CD4-positive, alpha-beta T cell (primary cell): Measurements from ENCODE around the gene RAB8B. TPM values are rescaled to one million over a fixed set of nuclear protein-coding genes. Genes with fewer than 3 reads are reported as not detected.
A peak's percentile ranks its signal among the peaks of the same experiment; 100 is the strongest.

Experiments
- ATAC-seq: fragments of 200-7000 bp; cut with Tn5 transposase; one replicate; pipeline ENCODE4 v1.10.0; 2022; ENCODE audit warnings: mild to moderate bottlenecking; ENCODE audit not compliant: poor library complexity
- CTCF ChIA-PET: fragments of 350-600 bp; sonication (Branson Sonifier 250); formaldehyde crosslinking; loops from one replicate; lab custom pipeline; 2021; ENCODE audit warnings: antibody characterized with exemption, inconsistent platforms; lab: Charles Lee
- POLR2A ChIA-PET: fragments of 350-600 bp; sonication (Branson Sonifier 250); formaldehyde crosslinking; loops from one replicate; lab custom pipeline; 2021; ENCODE audit warnings: antibody characterized with exemption, inconsistent platforms; lab: Charles Lee
- DNase-seq, 14 experiments: peaks; one replicate each; pipeline ENCODE4 v3.0.0-alpha.2; 2013 to 2020; ENCODE audit warnings: mixed read lengths in 2 of 14
- H3K27ac ChIP-seq, 2 donors: one replicate each; pipeline versions ENCODE4 v1.5.1 to v1.7.0; 2013; ENCODE audit warnings: low read length in 2 of 2, low read depth in 1 of 2, mild to moderate bottlenecking in 1 of 2
- H3K27me3 ChIP-seq, 2 experiments: 1 replicate in 1 of 2; 2 replicates in 1 of 2; pipeline versions ENCODE4 v1.6.1 to v1.7.0; 2013; ENCODE audit warnings: low read length in 2 of 2, control low read depth in 1 of 2, mild to moderate bottlenecking in 1 of 2, moderate library complexity in 1 of 2; ENCODE audit not compliant: insufficient read depth in 2 of 2, control insufficient read depth in 1 of 2
- H3K36me3 ChIP-seq: one replicate; pipeline ENCODE4 v1.6.1; 2013; ENCODE audit warnings: low read length, control low read depth; ENCODE audit not compliant: insufficient read depth
- H3K4me1 ChIP-seq: one replicate; pipeline ENCODE4 v1.6.1; 2013; ENCODE audit warnings: low read length, control low read depth; ENCODE audit not compliant: insufficient read depth
- H3K4me3 ChIP-seq: one replicate; pipeline ENCODE4 v1.5.1; 2013; ENCODE audit warnings: mild to moderate bottlenecking, low read length, moderate library complexity
- H3K9me3 ChIP-seq, 2 experiments: 1 replicate in 1 of 2; 2 replicates in 1 of 2; pipeline versions ENCODE4 v1.6.1 to v1.7.0; 2013; ENCODE audit warnings: low read length in 2 of 2, mild to moderate bottlenecking in 2 of 2, control low read depth in 1 of 2, moderate library complexity in 1 of 2; ENCODE audit not compliant: control insufficient read depth in 1 of 2, insufficient read depth in 1 of 2
- H3K27ac Mint-ChIP-seq: one replicate; pipeline ENCODE4 v1.8.0; 2020; ENCODE audit warnings: mixed read lengths
- H3K27me3 Mint-ChIP-seq: one replicate; pipeline ENCODE4 v1.8.0; 2021; ENCODE audit warnings: mixed read lengths
- H3K36me3 Mint-ChIP-seq: one replicate; pipeline ENCODE4 v1.8.0; 2021; ENCODE audit warnings: low read depth, mixed read lengths
- H3K4me1 Mint-ChIP-seq: one replicate; pipeline ENCODE4 v1.8.0; 2021; ENCODE audit warnings: low read depth, mixed read lengths
- H3K4me3 Mint-ChIP-seq: one replicate; pipeline ENCODE4 v1.8.0; 2020; ENCODE audit warnings: mild to moderate bottlenecking, mixed read lengths
- H3K9me3 Mint-ChIP-seq: one replicate; pipeline ENCODE4 v1.8.0; 2020; ENCODE audit warnings: mixed read lengths
- intact Hi-C, 2 experiments: fragments of 100-400 bp; cut with DNase I in 1 of 2; cut with micrococcal nuclease in 1 of 2; formaldehyde crosslinking; loops; one replicate each; pipeline versions ENCODE4 v1.15.1 to v1.9.0; 2023 to 2025; cut with DNase I, micrococcal nuclease
- total RNA-seq, 174 experiments: library from RNA in 2 of 174; stranded (reverse) in 2 of 174; gene quantifications; one replicate each; pipeline ENCODE4 v1.2.3 and lab custom pipeline; 2021 to 2026
- TF ChIP-seq, protein P1 (sequence below): fragments of 200-600 bp; IDR thresholded peaks from one replicate; pipeline ENCODE4 v1.8.0; 2022; ENCODE audit warnings: antibody characterized with exemption, mild to moderate bottlenecking

The RAB8B gene
- total RNA-seq, 2 experiments from 2014 or later: 74.5 to 75.2 TPM

DNA sequence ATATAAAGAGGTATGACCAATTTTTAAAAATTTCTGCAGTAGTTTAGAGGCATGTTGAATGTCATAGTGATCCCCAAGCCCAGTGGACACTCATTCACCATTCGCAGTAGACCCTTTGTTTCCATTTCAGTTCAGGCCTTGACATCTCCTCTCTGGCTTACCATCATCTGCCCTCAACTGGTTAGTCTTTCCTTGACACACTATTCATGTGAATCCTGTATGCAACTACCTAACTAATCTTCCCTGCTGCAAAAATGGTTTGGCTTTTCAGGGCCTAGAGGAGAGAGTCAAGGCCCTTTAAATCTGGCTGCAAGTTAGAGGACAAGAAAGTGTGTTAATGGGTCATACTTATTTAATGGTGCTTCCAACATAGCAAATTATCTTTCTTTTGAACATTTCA lies 98.9 kb downstream of the RAB8B start:
- Mint-ChIP-seq H3K9me3 (no peaks in the 10 kb centered on the region), H3K4me3 (no peak overlapping the region), H3K4me1 (peaks cover 14% of the 10 kb centered on the region), H3K36me3 (peaks cover 60% of the 10 kb centered on the region), H3K27me3 (no peaks in the 10 kb centered on the region), H3K27ac (no peak overlapping the region)
- ChIA-PET POLR2A (no interaction called here), CTCF (interaction anchor here (1.2 to 1.3 kb wide), 2 partner anchors 10 to 122 kb away, joined by 3 to 5 read pairs; partner anchors contain the start of gene APH1B)
- TF ChIP-seq, protein P1, sequence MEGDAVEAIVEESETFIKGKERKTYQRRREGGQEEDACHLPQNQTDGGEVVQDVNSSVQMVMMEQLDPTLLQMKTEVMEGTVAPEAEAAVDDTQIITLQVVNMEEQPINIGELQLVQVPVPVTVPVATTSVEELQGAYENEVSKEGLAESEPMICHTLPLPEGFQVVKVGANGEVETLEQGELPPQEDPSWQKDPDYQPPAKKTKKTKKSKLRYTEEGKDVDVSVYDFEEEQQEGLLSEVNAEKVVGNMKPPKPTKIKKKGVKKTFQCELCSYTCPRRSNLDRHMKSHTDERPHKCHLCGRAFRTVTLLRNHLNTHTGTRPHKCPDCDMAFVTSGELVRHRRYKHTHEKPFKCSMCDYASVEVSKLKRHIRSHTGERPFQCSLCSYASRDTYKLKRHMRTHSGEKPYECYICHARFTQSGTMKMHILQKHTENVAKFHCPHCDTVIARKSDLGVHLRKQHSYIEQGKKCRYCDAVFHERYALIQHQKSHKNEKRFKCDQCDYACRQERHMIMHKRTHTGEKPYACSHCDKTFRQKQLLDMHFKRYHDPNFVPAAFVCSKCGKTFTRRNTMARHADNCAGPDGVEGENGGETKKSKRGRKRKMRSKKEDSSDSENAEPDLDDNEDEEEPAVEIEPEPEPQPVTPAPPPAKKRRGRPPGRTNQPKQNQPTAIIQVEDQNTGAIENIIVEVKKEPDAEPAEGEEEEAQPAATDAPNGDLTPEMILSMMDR: no peak
- Histone ChIP-seq H3K27ac (no peak overlapping the region), H3K4me1 (no peaks in the 10 kb centered on the region), H3K27me3 (no peaks in the 10 kb centered on the region), H3K4me3 (no peak overlapping the region), H3K9me3 (no peaks in the 10 kb centered on the region), H3K36me3 (peaks cover 19% of the 10 kb centered on the region)
- intact Hi-C loops: loop anchor here (1.0 to 10.0 kb wide), 5 partner anchors 115 to 778 kb away; partner anchors contain the start of gene FBXL22 (in 1 of the 2)
- DNase-seq (no peak), ATAC-seq (no peak)

- POLR2A ChIA-PET: no interaction called here
- H3K4me3 ChIP-seq: no peak overlapping the region
- no peak overlapping the region for H3K27ac Mint-ChIP-seq
- no peaks in the 10 kb centered on the region for H3K27me3 ChIP-seq
- H3K36me3 Mint-ChIP-seq: peaks cover 57% of the 10 kb centered on the region
- H3K27me3 Mint-ChIP-seq: no peaks in the 10 kb centered on the region
- intact Hi-C loops: loop anchor here (1.0 to 10.0 kb wide), 5 partner anchors 114 to 778 kb away; partner anchors contain the start of gene FBXL22 (in 1 of the 2)
- no peak overlapping the region for H3K27ac ChIP-seq
- H3K9me3 Mint-ChIP-seq: no peaks in the 10 kb centered on the region
- peaks cover 9% of the 10 kb centered on the region for H3K4me1 Mint-ChIP-seq
- CTCF ChIA-PET: interaction anchor here (0.6 to 1.3 kb wide), 5 partner anchors 11 to 581 kb away, joined by 3 to 5 read pairs (median 4); partner anchors contain the start of gene APH1B
- DNase-seq (peak in 3 of 14 experiments; percentile 67 to 70 (median 69)), ATAC-seq (peak; percentile 88)
- H3K4me1 ChIP-seq: no peaks in the 10 kb centered on the region
- no peaks in the 10 kb centered on the region for H3K9me3 ChIP-seq
- H3K4me3 Mint-ChIP-seq: no peak overlapping the region
- peaks cover 23% of the 10 kb centered on the region for H3K36me3 ChIP-seq
- TF ChIP-seq, protein P1: peak; percentile 73
These were observed 99.5 kb downstream of the RAB8B start for GRCh38 chr15:63288778-63289378.

- Histone ChIP-seq H3K9me3 (no peaks in the 10 kb centered on the region), H3K4me1 (no peaks in the 10 kb centered on the region), H3K27me3 (no peaks in the 10 kb centered on the region), H3K36me3 (peaks cover 33% of the 10 kb centered on the region), H3K27ac (no peak overlapping the region), H3K4me3 (no peak overlapping the region)
- no peak for ATAC-seq
- intact Hi-C loops: loop anchor here in 1 of 2 experiments (10.0 kb wide), 1 partner anchor 443 kb away; no protein-coding TSS in a partner anchor
- Mint-ChIP-seq H3K36me3 (peaks cover 64% of the 10 kb centered on the region), H3K9me3 (no peaks in the 10 kb centered on the region), H3K27ac (no peak overlapping the region), H3K4me3 (no peak overlapping the region), H3K27me3 (no peaks in the 10 kb centered on the region), H3K4me1 (peaks cover 8% of the 10 kb centered on the region)
- TF ChIP-seq, protein P1: no peak
- no peak for DNase-seq
- ChIA-PET POLR2A (interaction anchor here (0.5 kb wide), 1 partner anchor 14 kb away, joined by 3 read pairs; no protein-coding TSS in a partner anchor), CTCF (no interaction called here)
These were observed 102.1 kb downstream of the RAB8B start for GRCh38 chr15:63291507-63291906.
